Heart left ventricle (tissue), 16 donors: ENCODE data around the gene ORM1. TPM values are rescaled to one million over a fixed set of nuclear protein-coding genes. Genes with fewer than 3 reads are reported as not detected.

Experiments
- ATAC-seq, 4 donors: fragments of 200-7000 bp; cut with Tn5 transposase; one replicate each; pipeline ENCODE4 v1.9.1; 2020 to 2022; ENCODE audit warnings: moderate library complexity in 4 of 4, mild to moderate bottlenecking in 3 of 4, moderate number of reproducible peaks in 1 of 4
- DNase-seq, 5 donors: peaks; one replicate each; pipeline ENCODE4 v3.0.0-alpha.2; 2020
- H3K27ac ChIP-seq, 12 donors: fragments of 200-600 bp; sonication (generic) in 4 of 12; one replicate each; pipeline versions ENCODE4 v1.5.0 to v1.8.0; 2016 to 2022; ENCODE audit warnings: mild to moderate bottlenecking in 2 of 12
- H3K27me3 ChIP-seq, 9 donors: fragments of 200-600 bp; sonication (generic) in 2 of 9; one replicate each; pipeline versions ENCODE4 v1.5.1 to v1.8.0; 2016 to 2022; ENCODE audit warnings: mild to moderate bottlenecking in 3 of 9
- H3K36me3 ChIP-seq, 9 donors: fragments of 200-600 bp; sonication (generic) in 2 of 9; one replicate each; pipeline versions ENCODE4 v1.5.0 to v1.8.0; 2018 to 2022; ENCODE audit warnings: mild to moderate bottlenecking in 2 of 9
- H3K4me1 ChIP-seq, 12 donors: fragments of 200-600 bp; sonication (generic) in 4 of 12; one replicate each; pipeline versions ENCODE4 v1.5.0 to v1.8.0; 2016 to 2022; ENCODE audit warnings: mild to moderate bottlenecking in 3 of 12
- H3K4me3 ChIP-seq, 12 donors: fragments of 200-600 bp; sonication (generic) in 4 of 12; one replicate each; pipeline versions ENCODE4 v1.5.0 to v1.8.0; 2017 to 2022; ENCODE audit warnings: mild to moderate bottlenecking in 9 of 12, moderate library complexity in 4 of 12
- H3K9me3 ChIP-seq, 12 donors: fragments of 200-600 bp; sonication (generic) in 4 of 12; one replicate each; pipeline versions ENCODE4 v1.5.0 to v1.8.0; 2016 to 2022; ENCODE audit warnings: mild to moderate bottlenecking in 1 of 12
- POLR2A ChIP-seq, 2 donors: fragments of 450-650 bp; IDR thresholded peaks; one replicate each; pipeline ENCODE4 v1.6.1; 2017; ENCODE audit warnings: antibody characterized with exemption in 2 of 2, mild to moderate bottlenecking in 2 of 2, moderate library complexity in 2 of 2
- WGBS, 4 donors: extraction: QIAGEN DNeasy Blood & Tissue Kit in 2 of 4; methylation state at CpG; one replicate each; pipeline versions ENCODE4 v1.1.5 to v1.1.7; 2013 to 2018; 5-methylcytosine and 5-hydroxymethylcytosine counted together
- intact Hi-C, 10 donors: fragments of 100-400 bp; cut with DNase I; formaldehyde crosslinking; loops; one replicate each; pipeline versions ENCODE4 v1.11.1 to v1.14.2; 2022
- polyA plus RNA-seq, 2 donors: library from polyadenylated mRNA; stranded (reverse); fragments of 200-250 nt; gene quantifications; one replicate each; pipeline ENCODE4 v1.2.3, GENCODE V29; 2013
- total RNA-seq, 9 donors: library from RNA; depleted of rRNA in 2 of 9; stranded (reverse); fragments of >200 nt in 2 of 9; fragmentation: NEBNext Ultra II Directional in 3 of 9; extraction: Animal tissue kit (Norgen Biotek cat#: 25700) in 3 of 9; gene quantifications; one replicate each; pipeline versions ENCODE4 v1.1.0 to v1.2.4, GENCODE V29; 2016 to 2023
- TF ChIP-seq, protein P1 (sequence below), 12 donors: fragments of 200-600 bp; sonication (generic) in 4 of 12; IDR thresholded peaks; one replicate each; pipeline versions ENCODE4 v1.5.0 to v1.8.0; 2018 to 2022; ENCODE audit warnings: antibody characterized with exemption in 12 of 12, mild to moderate bottlenecking in 5 of 12
- donor health status: ischemic (EF 13 %, LVEDD 7.1; RV severe dilation, severe dysfunction).
- donor health status: healthy with polysubstance abuse.
- donor health status: DM: no; HTN: yes; CAD: no.
- donor health status: DM: no; HTN: no; CAD: no.
- donor health status: ischemic (EF 25% LVEDD 6.9; RV normal size, moderate dysfunction).
- donor health status: ischemic (EF 25% LVEDD 5.7; RV mildly dilated, moderate dysfunction).
- donor health status: healthy.
- donor health status: DM: yes; HTN: yes; CAD: no.
- donor health status: ischemic (EF 35%, LVEDD 5.7; RV mildly dilated, moderate dysfunction).
- donor health status: nonischemic (EF 11% LVEDD 7.7; RV severe dilation, severe dysfunction).
- donor health status: DM: yes; HTN: yes; CAD: no.
- donor health status: PGD.
- donor health status: ischemic (EF 29% LVEDD 5.4; RV normal size, mild dysfunction).
- donor health status: nonischemic (EF 23%, LVEDD 6.1; RV moderate dilation, normal function).

ORM1 gene
- total and polyA plus RNA-seq, 11 donors = 0.51 to 1.00 (median 0.80) TPM; not detected in 8

DNA sequence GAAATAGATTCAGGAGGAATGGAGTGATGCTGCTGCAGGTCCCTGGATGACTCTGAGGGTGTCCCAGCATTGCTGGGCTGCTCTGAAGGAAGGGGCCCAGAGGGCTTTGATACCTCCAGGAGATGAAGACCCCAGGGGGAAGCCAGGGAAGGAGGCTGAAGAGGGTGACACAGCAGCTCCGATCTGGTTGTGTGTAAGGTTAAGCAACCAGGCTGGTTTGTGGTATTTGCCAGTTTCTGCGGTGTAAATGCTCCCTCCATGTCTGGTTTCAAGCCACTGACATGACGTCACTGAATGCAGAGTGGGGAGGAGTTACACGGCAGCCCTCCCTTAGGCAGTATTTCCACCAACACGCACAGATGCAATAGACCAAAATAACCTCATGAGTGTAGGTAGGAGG is 40.0 kb upstream of the ORM1 start:
- WGBS, 4 donors = 71 to 78% (median 71%) methylated on average over 5 of the region's 5 CpGs
- ATAC-seq (no peak), DNase-seq (peak in 3 of 5 donors; percentile 1 to 17 (median 9))
- intact Hi-C loops = no loop called here
- H3K36me3 ChIP-seq = peaks cover 0 to 2% (median 0%) of the 10 kb centered on the region in 9 donors
- no peak overlapping the region for H3K4me3 ChIP-seq
- H3K27ac ChIP-seq = no peak overlapping the region
- no peaks in the 10 kb centered on the region for H3K9me3 ChIP-seq
- no peaks in the 10 kb centered on the region for H3K27me3 ChIP-seq
- peaks cover 0 to 9% (median 0%) of the 10 kb centered on the region in 12 donors for H3K4me1 ChIP-seq
- TF ChIP-seq POLR2A (IDR thresholded peaks at IDR 0.05) = no peak

DNA sequence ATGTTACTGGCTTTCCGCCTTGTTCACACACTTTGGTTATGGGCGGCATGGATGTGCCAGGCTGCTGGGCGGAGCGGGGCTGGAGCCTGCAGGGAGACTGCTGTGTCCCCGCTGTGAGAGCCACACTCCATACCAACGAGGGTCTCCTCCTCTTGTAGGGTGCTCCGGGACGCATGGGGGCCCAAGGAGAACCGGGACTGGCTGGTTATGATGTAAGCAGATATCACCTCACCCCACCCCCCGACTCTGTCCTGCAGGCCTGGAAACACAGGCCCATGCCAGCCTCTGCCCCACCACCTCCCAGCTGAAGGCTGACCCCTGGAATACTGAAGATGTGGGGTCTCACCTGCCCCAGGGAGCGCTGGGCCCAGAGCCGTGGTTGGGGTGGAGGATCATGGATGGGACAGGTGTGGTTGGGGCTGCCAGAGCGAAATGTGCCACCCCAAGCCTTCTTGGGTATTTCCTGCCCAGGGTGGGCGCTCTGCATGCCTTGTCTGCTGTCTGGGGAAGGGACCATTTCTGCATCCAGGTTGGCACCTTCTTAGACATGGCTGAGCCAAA is 39.3 kb upstream of the ORM1 start:
- intact Hi-C loops = no loop called here
- DNase-seq = peak in 3 of 5 donors; percentile 6 to 21 (median 20)

DNA sequence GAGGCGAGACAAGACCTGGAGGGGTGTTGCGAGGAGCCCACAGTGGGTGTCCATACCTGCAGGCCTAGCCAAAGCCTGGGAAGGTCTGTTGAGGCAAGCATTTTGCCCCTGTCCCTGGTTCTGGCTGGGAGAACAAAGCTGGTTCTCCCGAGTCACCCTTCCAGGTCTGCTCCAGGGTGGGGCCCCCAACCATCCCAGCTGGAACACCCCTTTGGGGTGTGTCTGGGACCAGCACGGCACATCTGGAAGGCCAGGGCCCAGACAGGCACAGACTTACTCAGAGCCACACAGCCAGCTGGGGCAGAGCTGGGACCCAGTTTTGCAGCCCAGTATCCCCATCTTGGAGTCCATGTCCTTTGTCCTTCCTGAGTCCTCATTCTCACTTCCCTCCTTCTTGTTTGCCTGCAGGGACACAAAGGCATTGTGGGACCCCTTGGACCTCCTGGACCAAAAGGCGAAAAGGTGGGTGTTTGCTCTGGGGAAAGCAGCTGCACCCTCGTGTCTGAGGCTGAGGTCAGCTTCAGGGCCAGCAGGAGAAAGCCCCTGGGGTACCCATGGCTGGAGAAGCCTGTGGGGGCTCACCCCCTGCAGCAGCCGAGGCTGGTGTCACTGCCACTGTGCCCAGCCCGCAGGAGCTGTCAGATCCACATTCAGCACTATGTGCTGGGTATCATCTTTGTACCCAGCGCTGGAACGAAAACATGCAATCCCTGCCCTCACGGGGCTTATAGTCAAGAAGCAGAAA is 38.4 kb upstream of the ORM1 start:
- DNase-seq (peak; percentile 5 to 48 (median 11)), ATAC-seq (no peak)
- Histone ChIP-seq H3K36me3 (peaks cover 0 to 2% (median 0%) of the 10 kb centered on the region in 9 donors), H3K27me3 (no peaks in the 10 kb centered on the region), H3K4me1 (peaks cover 0 to 9% (median 0%) of the 10 kb centered on the region in 12 donors), H3K4me3 (no peak overlapping the region), H3K27ac (no peak overlapping the region), H3K9me3 (no peaks in the 10 kb centered on the region)
- intact Hi-C loops = loop anchor here in 3 of 10 donors (5.0 kb wide), 2 partner anchors 127 to 132 kb away; partner anchors contain the start of gene COL27A1 (in 2 of the 3)
- WGBS, 4 donors = 92 to 96% (median 92%) methylated on average over 10 to 11 of the region's 11 CpGs
- TF ChIP-seq, protein P1, sequence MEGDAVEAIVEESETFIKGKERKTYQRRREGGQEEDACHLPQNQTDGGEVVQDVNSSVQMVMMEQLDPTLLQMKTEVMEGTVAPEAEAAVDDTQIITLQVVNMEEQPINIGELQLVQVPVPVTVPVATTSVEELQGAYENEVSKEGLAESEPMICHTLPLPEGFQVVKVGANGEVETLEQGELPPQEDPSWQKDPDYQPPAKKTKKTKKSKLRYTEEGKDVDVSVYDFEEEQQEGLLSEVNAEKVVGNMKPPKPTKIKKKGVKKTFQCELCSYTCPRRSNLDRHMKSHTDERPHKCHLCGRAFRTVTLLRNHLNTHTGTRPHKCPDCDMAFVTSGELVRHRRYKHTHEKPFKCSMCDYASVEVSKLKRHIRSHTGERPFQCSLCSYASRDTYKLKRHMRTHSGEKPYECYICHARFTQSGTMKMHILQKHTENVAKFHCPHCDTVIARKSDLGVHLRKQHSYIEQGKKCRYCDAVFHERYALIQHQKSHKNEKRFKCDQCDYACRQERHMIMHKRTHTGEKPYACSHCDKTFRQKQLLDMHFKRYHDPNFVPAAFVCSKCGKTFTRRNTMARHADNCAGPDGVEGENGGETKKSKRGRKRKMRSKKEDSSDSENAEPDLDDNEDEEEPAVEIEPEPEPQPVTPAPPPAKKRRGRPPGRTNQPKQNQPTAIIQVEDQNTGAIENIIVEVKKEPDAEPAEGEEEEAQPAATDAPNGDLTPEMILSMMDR (IDR thresholded peaks at IDR 0.05) = no peak
- no peak for TF ChIP-seq POLR2A (IDR thresholded peaks at IDR 0.05)

More for the DNA sequence above, 39.3 kb upstream of the ORM1 start:
- no peak for TF ChIP-seq POLR2A (IDR thresholded peaks at IDR 0.05)
- TF ChIP-seq, protein P1 (IDR thresholded peaks at IDR 0.05) = no peak
- no peak for ATAC-seq
- 92 to 96% (median 95%) methylated on average over 13 to 14 of the region's 14 CpGs for WGBS, 4 donors
- Histone ChIP-seq H3K36me3 (peaks cover 0 to 2% (median 0%) of the 10 kb centered on the region in 9 donors), H3K27ac (no peak overlapping the region), H3K9me3 (no peaks in the 10 kb centered on the region), H3K27me3 (no peaks in the 10 kb centered on the region), H3K4me3 (no peak overlapping the region), H3K4me1 (peaks cover 0 to 9% (median 0%) of the 10 kb centered on the region in 12 donors)

DNA sequence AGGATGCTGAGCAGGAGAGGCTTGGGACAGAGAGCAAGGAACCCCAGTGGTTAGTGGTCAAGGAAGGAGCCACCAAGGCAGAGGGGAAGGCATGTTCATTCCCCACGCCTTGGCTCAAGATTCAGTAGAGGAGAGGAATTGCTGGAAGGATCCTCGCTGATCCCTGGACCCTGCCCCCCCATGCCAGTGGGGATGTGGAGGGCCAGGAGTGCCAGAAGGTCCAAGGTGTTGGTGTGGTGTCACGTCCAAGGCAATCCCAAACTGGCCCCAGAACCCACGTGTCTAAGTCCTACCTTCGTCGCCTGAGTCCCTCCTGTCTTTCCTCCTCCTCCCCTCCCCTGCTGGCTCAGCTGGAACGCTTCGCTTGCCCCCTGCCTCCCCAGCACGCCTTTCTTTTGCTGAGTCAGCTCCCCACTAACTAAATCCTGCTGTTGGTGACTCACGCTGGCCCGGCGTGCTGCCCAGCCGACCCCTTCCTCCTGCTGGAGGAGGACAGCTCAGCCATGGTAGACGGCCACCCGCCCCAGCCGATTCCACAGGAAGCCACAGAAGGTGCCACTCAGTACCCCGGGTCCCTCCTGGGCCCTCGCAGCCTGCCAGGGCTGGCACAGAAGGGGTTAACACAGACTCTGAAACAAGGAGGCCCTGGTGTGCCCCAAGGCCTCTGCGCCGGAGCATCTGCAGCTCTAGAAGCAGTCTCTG is 37.6 kb upstream of the ORM1 start:
- intact Hi-C loops = loop anchor here in 3 of 10 donors (5.0 kb wide), 2 partner anchors 128 to 133 kb away; partner anchors contain the start of gene COL27A1 (in 2 of the 3)
- Histone ChIP-seq H3K36me3 (peaks cover 0 to 2% (median 0%) of the 10 kb centered on the region in 9 donors), H3K4me3 (no peak overlapping the region), H3K27ac (no peak overlapping the region), H3K4me1 (peaks cover 0 to 9% (median 0%) of the 10 kb centered on the region in 12 donors), H3K27me3 (no peaks in the 10 kb centered on the region), H3K9me3 (no peaks in the 10 kb centered on the region)
- peak; percentile 4 to 68 (median 14) for DNase-seq
- no peak for TF ChIP-seq POLR2A (IDR thresholded peaks at IDR 0.05)
- TF ChIP-seq, protein P1 (IDR thresholded peaks at IDR 0.05) = no peak
- no peak for ATAC-seq
- 76 to 79% (median 77%) methylated on average over 16 to 20 of the region's 20 CpGs for WGBS, 4 donors
